ENCODE data around the gene CNKSR3. TPM values are rescaled to one million over a fixed set of nuclear protein-coding genes. Genes with fewer than 3 reads are reported as not detected.

Gene CNKSR3
- total RNA-seq, 1 experiment from 2014 or later = 5.6 TPM

DNA sequence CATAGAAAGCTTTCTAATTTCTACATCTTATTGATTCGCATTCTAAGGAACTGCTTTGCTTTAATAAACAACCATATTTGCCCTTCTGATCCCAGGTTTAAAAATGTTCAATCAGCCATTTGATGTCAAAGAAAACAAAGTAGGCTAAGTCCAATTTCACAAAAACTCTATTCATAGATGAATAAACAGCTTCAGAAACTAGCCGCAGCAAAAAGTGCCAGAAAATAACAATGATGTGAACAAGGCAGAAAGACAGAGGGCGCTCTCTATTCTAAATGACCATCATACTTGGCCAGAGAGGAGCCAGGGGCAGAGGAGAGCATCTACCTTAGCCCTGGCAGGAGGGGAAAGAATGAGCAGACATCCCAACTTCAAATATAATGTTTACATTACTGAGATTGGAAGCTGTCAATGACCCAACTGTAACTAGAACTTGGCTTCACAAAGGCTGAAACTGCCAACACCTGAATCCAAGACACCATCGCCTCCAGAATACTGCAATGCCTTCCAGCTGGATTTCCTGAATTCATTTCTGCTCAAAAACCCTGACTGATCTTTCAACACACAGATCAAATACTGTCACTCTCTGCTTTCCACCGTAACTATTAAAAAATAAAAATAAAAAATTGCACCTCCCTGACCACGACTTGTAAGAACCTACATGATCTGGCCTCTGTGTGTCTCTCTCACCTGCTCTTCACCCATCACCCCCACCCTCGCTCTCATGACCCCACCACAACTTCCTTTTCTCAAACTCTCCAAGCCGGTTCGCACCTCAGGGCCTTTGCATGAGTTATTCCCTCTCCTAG is 9.5 kb downstream of the CNKSR3 start:
- Histone ChIP-seq H3K79me2 (ENCODE audit: insufficient read depth, low read length) (no peaks in the 10 kb centered on the region), H3K27me3 (ENCODE audit: insufficient read depth, low read length) (peaks cover 8% of the 10 kb centered on the region; the same call in 1 of the 2 replicates), H3K27ac (ENCODE audit: insufficient read length, low read depth, low read length) (no peak overlapping the region), H3K18ac (ENCODE audit: insufficient read length, low read depth, low read length) (no peak overlapping the region), H2AFZ (ENCODE audit: low read length) (no peak overlapping the region), H2BK20ac (ENCODE audit: low read depth, low read length, poor library complexity, severe bottlenecking) (no peak overlapping the region), H3K9me3 (ENCODE audit: control insufficient read depth, low read depth, low read length) (no peaks in the 10 kb centered on the region), H4K5ac (ENCODE audit: insufficient read length, low read depth, low read length) (no peak overlapping the region), H4K8ac (replicated peaks; ENCODE audit: insufficient read length, low read depth, low read length) (no peak overlapping the region), H2BK120ac (ENCODE audit: low read depth, low read length, poor library complexity, severe bottlenecking) (no peak overlapping the region), H3K14ac (ENCODE audit: insufficient read depth, low read length) (no peak overlapping the region), H3K23me2 (ENCODE audit: insufficient read length, low read depth, low read length, poor library complexity, severe bottlenecking) (no peaks in the 10 kb centered on the region), H2AK5ac (ENCODE audit: insufficient read length, low read length) (no peak overlapping the region), H3K4me1 (ENCODE audit: insufficient read depth, low read length) (no peaks in the 10 kb centered on the region), H3K9ac (ENCODE audit: extremely low read depth, insufficient read length, low read length) (no peak overlapping the region), H2BK15ac (ENCODE audit: low read depth, low read length) (no peak overlapping the region), H4K20me1 (ENCODE audit: control insufficient read depth, insufficient read depth, insufficient read length) (no peaks in the 10 kb centered on the region), H3K79me1 (ENCODE audit: insufficient read depth, low read depth, low read length, poor library complexity, severe bottlenecking) (no peaks in the 10 kb centered on the region), H3K4ac (ENCODE audit: low read depth, low read length) (no peak overlapping the region), H4K91ac (ENCODE audit: insufficient read length, low read depth, low read length) (no peak overlapping the region), H3K56ac (ENCODE audit: insufficient read length, low read depth, low read length) (no peak overlapping the region), H3K4me2 (ENCODE audit: insufficient read depth, insufficient read length, low read length) (no peak overlapping the region), H2BK12ac (ENCODE audit: insufficient read length, low read depth, low read length) (no peak overlapping the region), H2BK5ac (ENCODE audit: insufficient read length, low read length) (no peak overlapping the region), H3T11ph (ENCODE audit: low read length) (no peak overlapping the region), H3K23ac (ENCODE audit: insufficient read length, low read depth, low read length) (no peak overlapping the region)
- peaks cover 0 to 9% (median 0%) of the 10 kb centered on the region in 3 experiments; a peak in 3 of 7 replicates for H3K36me3 Mint-ChIP-seq (ENCODE audit: insufficient read depth in 1 of 3, low read depth in 3 of 3)
- TF ChIP-seq, protein P1, sequence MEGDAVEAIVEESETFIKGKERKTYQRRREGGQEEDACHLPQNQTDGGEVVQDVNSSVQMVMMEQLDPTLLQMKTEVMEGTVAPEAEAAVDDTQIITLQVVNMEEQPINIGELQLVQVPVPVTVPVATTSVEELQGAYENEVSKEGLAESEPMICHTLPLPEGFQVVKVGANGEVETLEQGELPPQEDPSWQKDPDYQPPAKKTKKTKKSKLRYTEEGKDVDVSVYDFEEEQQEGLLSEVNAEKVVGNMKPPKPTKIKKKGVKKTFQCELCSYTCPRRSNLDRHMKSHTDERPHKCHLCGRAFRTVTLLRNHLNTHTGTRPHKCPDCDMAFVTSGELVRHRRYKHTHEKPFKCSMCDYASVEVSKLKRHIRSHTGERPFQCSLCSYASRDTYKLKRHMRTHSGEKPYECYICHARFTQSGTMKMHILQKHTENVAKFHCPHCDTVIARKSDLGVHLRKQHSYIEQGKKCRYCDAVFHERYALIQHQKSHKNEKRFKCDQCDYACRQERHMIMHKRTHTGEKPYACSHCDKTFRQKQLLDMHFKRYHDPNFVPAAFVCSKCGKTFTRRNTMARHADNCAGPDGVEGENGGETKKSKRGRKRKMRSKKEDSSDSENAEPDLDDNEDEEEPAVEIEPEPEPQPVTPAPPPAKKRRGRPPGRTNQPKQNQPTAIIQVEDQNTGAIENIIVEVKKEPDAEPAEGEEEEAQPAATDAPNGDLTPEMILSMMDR (conservative IDR thresholded peaks at IDR 0.05) = peak; percentile 77
- H3K27me3 Mint-ChIP-seq (ENCODE audit: low read depth) = peaks cover 32% of the 10 kb centered on the region
- no peaks in the 10 kb centered on the region; a peak in 1 of 5 replicates for H3K9me3 Mint-ChIP-seq
- H3K27ac Mint-ChIP-seq = no peak overlapping the region
- no peak for DNase-seq
- WGBS (ENCODE audit: extremely low coverage, insufficient read length, low lambda C conversion rate) = no CpG with 5 or more reads among the region's 9 CpGs
- H3K4me1 Mint-ChIP-seq = peaks cover 21 to 37% of the 10 kb centered on the region in 2 experiments
- no peak overlapping the region for H3K4me3 Mint-ChIP-seq

Measured in H9 (cell line).